Measurements from ENCODE around the gene RAB5IF. TPM values are rescaled to one million over a fixed set of nuclear protein-coding genes. Genes with fewer than 3 reads are reported as not detected.
A peak's percentile ranks its signal among the peaks of the same experiment; 100 is the strongest.

RAB5IF gene
- total and polyA plus RNA-seq, 2 experiments from 2014 or later: 115 to 171 TPM

GRCh38 chr20:36644032-36644705 is 38.6 kb downstream of the RAB5IF start:
- TF ChIP-seq EZH2 (IDR thresholded peaks at IDR 0.05; ENCODE audit: insufficient read depth, poor library complexity, severe bottlenecking) (no peak), EZH2phosphoT487 (IDR thresholded peaks at IDR 0.05; ENCODE audit: insufficient read depth, low read depth) (no peak)
- no peak overlapping the region for H3K9ac ChIP-seq
- no peaks in the 10 kb centered on the region for H3K79me2 ChIP-seq (ENCODE audit: insufficient read depth)
- no peak overlapping the region for H3K4me3 ChIP-seq
- WGBS, 2 experiments (ENCODE audit: low coverage in 1 of 2, low lambda C conversion rate in 2 of 2, missing lambda C conversion rate in 2 of 2): 58 to 69% methylated on average over 5 of the region's 5 CpGs
- in situ Hi-C loops (cut with MboI): no loop called here
- DNase-seq: no peak
- H3F3A ChIP-seq (ENCODE audit: insufficient read depth): no peaks in the 10 kb centered on the region
- no peaks in the 10 kb centered on the region for H3K9me3 ChIP-seq (ENCODE audit: low read depth)
- H4K20me1 ChIP-seq (ENCODE audit: insufficient read depth): no peaks in the 10 kb centered on the region
- no peak overlapping the region for H2AFZ ChIP-seq
- H3K9me2 ChIP-seq (ENCODE audit: insufficient read depth): no peaks in the 10 kb centered on the region
- H3K36me3 ChIP-seq (ENCODE audit: low read depth): no peaks in the 10 kb centered on the region
- H3K27ac ChIP-seq: no peak overlapping the region
- no peaks in the 10 kb centered on the region for H3K27me3 ChIP-seq (replicated peaks; ENCODE audit: insufficient read depth)
- no peaks in the 10 kb centered on the region for H3K4me1 ChIP-seq (ENCODE audit: insufficient read depth)
- H3K4me2 ChIP-seq (ENCODE audit: unreplicated experiment): no peak overlapping the region

GRCh38 chr20:36644706-36645095 is 39.1 kb downstream of the RAB5IF start:
- 9% methylated on average over 7 of the region's 7 CpGs for WGBS, 2 experiments (ENCODE audit: low coverage in 1 of 2, low lambda C conversion rate in 2 of 2, missing lambda C conversion rate in 2 of 2)
- no peaks in the 10 kb centered on the region for H4K20me1 ChIP-seq (ENCODE audit: insufficient read depth)
- H2AFZ ChIP-seq: no peak overlapping the region
- no peaks in the 10 kb centered on the region for H3K9me3 ChIP-seq (ENCODE audit: low read depth)
- no peaks in the 10 kb centered on the region for H3K79me2 ChIP-seq (ENCODE audit: insufficient read depth)
- no peak for TF ChIP-seq EZH2 (IDR thresholded peaks at IDR 0.05; ENCODE audit: insufficient read depth, poor library complexity, severe bottlenecking)
- TF ChIP-seq EZH2phosphoT487 (IDR thresholded peaks at IDR 0.05; ENCODE audit: insufficient read depth, low read depth): no peak
- H3F3A ChIP-seq (ENCODE audit: insufficient read depth): no peaks in the 10 kb centered on the region
- no peak overlapping the region for H3K9ac ChIP-seq
- no peak overlapping the region for H3K4me3 ChIP-seq
- H3K27ac ChIP-seq: no peak overlapping the region
- peak; percentile 65 for DNase-seq
- H3K27me3 ChIP-seq (replicated peaks; ENCODE audit: insufficient read depth): no peaks in the 10 kb centered on the region
- no peaks in the 10 kb centered on the region for H3K36me3 ChIP-seq (ENCODE audit: low read depth)
- H3K4me2 ChIP-seq (ENCODE audit: unreplicated experiment): no peak overlapping the region
- H3K9me2 ChIP-seq (ENCODE audit: insufficient read depth): no peaks in the 10 kb centered on the region
- in situ Hi-C loops (cut with MboI): no loop called here
- H3K4me1 ChIP-seq (ENCODE audit: insufficient read depth): no peaks in the 10 kb centered on the region

GRCh38 chr20:36645353-36645752 is 39.8 kb downstream of the RAB5IF start:
- H3K36me3 ChIP-seq (ENCODE audit: low read depth): no peaks in the 10 kb centered on the region
- WGBS, 2 experiments (ENCODE audit: low coverage in 1 of 2, low lambda C conversion rate in 2 of 2, missing lambda C conversion rate in 2 of 2): 86 to 88% methylated on average over 6 to 7 of the region's 7 CpGs
- H3K27ac ChIP-seq: no peak overlapping the region
- H3K9ac ChIP-seq: no peak overlapping the region
- no peak for DNase-seq
- H3K79me2 ChIP-seq (ENCODE audit: insufficient read depth): no peaks in the 10 kb centered on the region
- H3K4me3 ChIP-seq: no peak overlapping the region
- no peak for TF ChIP-seq EZH2 (IDR thresholded peaks at IDR 0.05; ENCODE audit: insufficient read depth, poor library complexity, severe bottlenecking)
- H4K20me1 ChIP-seq (ENCODE audit: insufficient read depth): no peaks in the 10 kb centered on the region
- H2AFZ ChIP-seq: no peak overlapping the region
- H3K27me3 ChIP-seq (replicated peaks; ENCODE audit: insufficient read depth): no peaks in the 10 kb centered on the region
- no peaks in the 10 kb centered on the region for H3K9me2 ChIP-seq (ENCODE audit: insufficient read depth)
- no peaks in the 10 kb centered on the region for H3K4me1 ChIP-seq (ENCODE audit: insufficient read depth)
- no peak overlapping the region for H3K4me2 ChIP-seq (ENCODE audit: unreplicated experiment)
- in situ Hi-C loops (cut with MboI): no loop called here
- H3F3A ChIP-seq (ENCODE audit: insufficient read depth): no peaks in the 10 kb centered on the region
- H3K9me3 ChIP-seq (ENCODE audit: low read depth): no peaks in the 10 kb centered on the region

- no peak for DNase-seq
- Histone ChIP-seq H3K9me2 (ENCODE audit: insufficient read depth) (no peaks in the 10 kb centered on the region), H3F3A (ENCODE audit: insufficient read depth) (no peaks in the 10 kb centered on the region), H3K4me1 (ENCODE audit: insufficient read depth) (no peaks in the 10 kb centered on the region), H3K4me2 (ENCODE audit: unreplicated experiment) (no peak within 1 kb of the TSS), H3K27ac (no peak within 1 kb of the TSS), H3K27me3 (replicated peaks; ENCODE audit: insufficient read depth) (no peaks in the 10 kb centered on the region), H3K79me2 (ENCODE audit: insufficient read depth) (no peaks in the 10 kb centered on the region), H3K36me3 (ENCODE audit: low read depth) (no peaks in the 10 kb centered on the region), H4K20me1 (ENCODE audit: insufficient read depth) (no peaks in the 10 kb centered on the region), H3K9me3 (ENCODE audit: low read depth) (no peaks in the 10 kb centered on the region), H3K9ac (no peak within 1 kb of the TSS), H2AFZ (no peak within 1 kb of the TSS), H3K4me3 (no peak within 1 kb of the TSS)
- TF ChIP-seq EZH2phosphoT487 (IDR thresholded peaks at IDR 0.05; ENCODE audit: insufficient read depth, low read depth): no peak
- TF ChIP-seq EZH2 (IDR thresholded peaks at IDR 0.05; ENCODE audit: insufficient read depth, poor library complexity, severe bottlenecking): no peak
- 69 to 72% methylated on average over 9 of the region's 9 CpGs for WGBS, 2 experiments (ENCODE audit: low coverage in 1 of 2, low lambda C conversion rate in 2 of 2, missing lambda C conversion rate in 2 of 2)
- in situ Hi-C loops (cut with MboI): no loop called here
Observed at GRCh38 chr20:36645998-36646397, 40.4 kb downstream of the RAB5IF start, which contains the start of gene SLA2. SLA2 (minus strand) TSS chr20:36646196; CDS start chr20:36641335, 4,861 bp downstream.
